Ovary (tissue), 9 donors: Measurements from ENCODE around the gene SORCS2. TPM values are rescaled to one million over a fixed set of nuclear protein-coding genes. Genes with fewer than 3 reads are reported as not detected.
"Not testable (repeated sequence)": the region's sequence is repeated elsewhere in the genome, so short reads cannot be mapped to it uniquely, and the experiment has no call there.

Source experiments
- DNase-seq, 5 donors: peaks; one replicate each; pipeline ENCODE4 v3.0.0-alpha.2; 2019 to 2020
- H3K27ac ChIP-seq, 2 donors: fragments of 200-600 bp; one replicate each; pipeline versions ENCODE4 v1.5.1 to v1.8.0; 2019 to 2022
- H3K27me3 ChIP-seq: fragments of 200-600 bp; one replicate; pipeline ENCODE4 v1.8.0; 2022
- H3K36me3 ChIP-seq: fragments of 200-600 bp; sonication (generic); one replicate; pipeline ENCODE4 v1.5.1; 2019
- H3K4me1 ChIP-seq: one replicate; pipeline ENCODE4 v1.8.1; 2013; ENCODE audit warnings: mild to moderate bottlenecking, moderate library complexity; ENCODE audit not compliant: insufficient read depth
- H3K4me3 ChIP-seq: fragments of 200-600 bp; sonication (generic); one replicate; pipeline ENCODE4 v1.5.1; 2017
- H3K9me3 ChIP-seq, 2 donors: fragments of 200-600 bp in 1 of 2; sonication (generic) in 1 of 2; one replicate each; pipeline versions ENCODE4 v1.5.1 to v1.8.1; 2013 to 2019; ENCODE audit warnings: mild to moderate bottlenecking in 1 of 2, moderate library complexity in 1 of 2
- CTCF ChIP-seq, 3 donors: fragments of 450-650 bp in 2 of 3; fragments of 200-600 bp in 1 of 3; IDR thresholded peaks; one replicate each; pipeline versions ENCODE4 v1.5.1 to v1.8.0; 2016 to 2022; ENCODE audit warnings: antibody characterized with exemption in 3 of 3, mild to moderate bottlenecking in 1 of 3
- EP300 ChIP-seq: sonication (generic); formaldehyde crosslinking; IDR thresholded peaks from one replicate; pipeline ENCODE4 v1.6.1; 2017; ENCODE audit warnings: antibody characterized with exemption
- POLR2A ChIP-seq: fragments of 450-650 bp; IDR thresholded peaks from one replicate; pipeline ENCODE4 v1.6.1; 2017; ENCODE audit warnings: antibody characterized with exemption, mild to moderate bottlenecking, moderate library complexity
- WGBS, 3 donors: extraction: QIAGEN DNeasy Blood & Tissue Kit in 1 of 3; methylation state at CpG; one replicate each; pipeline versions ENCODE4 v1.1.5 to v1.1.7; 2013 to 2017; 5-methylcytosine and 5-hydroxymethylcytosine counted together
- intact Hi-C, 4 donors: fragments of 100-400 bp; cut with DNase I; formaldehyde crosslinking; loops; one replicate each; pipeline versions ENCODE4 v1.11.0 to v1.15.1; 2022 to 2023
- polyA plus RNA-seq, 2 donors: library from polyadenylated mRNA; stranded (reverse); fragments of 200-250 nt in 1 of 2; fragments of 350-450 nt in 1 of 2; fragmentation: Illumina TruSeq in 1 of 2; extraction: RNeasy Lipid Tissue Mini Kit (QIAGEN cat#74804) in 1 of 2; gene quantifications; one replicate each; pipeline ENCODE4 v1.2.3, GENCODE V29; 2013 to 2014
- total RNA-seq, 7 donors: library from RNA; depleted of rRNA in 2 of 7; stranded (reverse); fragments of >200 nt in 2 of 7; fragmentation: NEBNext Ultra II Directional in 3 of 7; extraction: Animal tissue kit (Norgen Biotek cat#: 25700) in 3 of 7; gene quantifications; one replicate each; pipeline versions ENCODE4 v1.1.0 to v1.2.4, GENCODE V29; 2016 to 2023
- donor health status: DM: no; HTN: no; CAD: no; lungs with moderate emphysema.
- donor health status: DM: no; HTN: no; CAD: no.
- donor health status: Bipolar disorder and iron deficiency.
- donor health status: DM: yes; HTN: yes; CAD: no.
- donor health status: DM: no; HTN: no; CAD: no.
- donor health status: DM: yes; HTN: yes; CAD: no.

The SORCS2 gene
- total and polyA plus RNA-seq, 9 donors: 0.60 to 23.9 (median 7.1) TPM

GRCh38 chr4:7572894-7573293, 380.6 kb downstream of the SORCS2 start:
- WGBS, 3 donors: 91 to 92% (median 92%) methylated on average over 7 of the region's 7 CpGs
- Histone ChIP-seq H3K9me3 (no peaks in the 10 kb centered on the region), H3K27ac (no peak overlapping the region), H3K27me3 (no peaks in the 10 kb centered on the region), H3K4me3 (no peak overlapping the region), H3K36me3 (no peaks in the 10 kb centered on the region), H3K4me1 (no peaks in the 10 kb centered on the region)
- DNase-seq: no peak
- intact Hi-C loops: no loop called here
- TF ChIP-seq EP300 (no peak), CTCF (IDR thresholded peaks at IDR 0.05) (no peak), POLR2A (no peak)

DNA sequence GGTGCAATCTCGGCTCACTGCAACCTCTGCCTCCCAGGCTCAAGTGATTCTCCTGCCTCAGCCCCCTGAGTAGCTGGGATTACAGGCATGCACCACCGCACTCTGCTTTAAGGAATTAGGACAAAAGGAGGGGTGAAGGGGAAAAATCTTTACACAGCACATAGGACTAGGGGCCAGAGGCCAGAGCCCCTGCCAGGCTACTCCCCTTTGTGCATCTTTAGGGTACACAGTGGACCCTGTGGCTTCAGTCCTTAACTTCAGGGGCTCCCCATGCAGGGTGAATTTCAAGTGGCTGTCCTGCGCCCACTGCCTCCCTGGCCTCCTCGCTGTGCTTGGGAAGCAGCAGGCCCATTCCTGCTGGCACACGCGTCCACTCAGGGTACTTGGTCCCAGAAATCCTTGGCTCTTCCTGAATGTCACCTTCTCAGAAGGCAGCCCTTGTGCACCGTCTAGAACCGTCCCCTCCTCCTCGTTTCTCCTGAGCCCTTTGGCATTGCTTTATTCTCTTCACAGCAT, 381.3 kb downstream of the SORCS2 start:
- DNase-seq: no peak
- H3K4me1 ChIP-seq: no peaks in the 10 kb centered on the region
- H3K36me3 ChIP-seq: no peaks in the 10 kb centered on the region
- no peaks in the 10 kb centered on the region for H3K27me3 ChIP-seq
- intact Hi-C loops: no loop called here
- H3K27ac ChIP-seq: no peak overlapping the region
- TF ChIP-seq CTCF (IDR thresholded peaks at IDR 0.05) (no peak), POLR2A (no peak), EP300 (no peak)
- WGBS, 3 donors: 76 to 88% (median 86%) methylated on average over 9 of the region's 9 CpGs
- H3K9me3 ChIP-seq: no peaks in the 10 kb centered on the region
- no peak overlapping the region for H3K4me3 ChIP-seq

- TF ChIP-seq POLR2A (no peak), EP300 (no peak), CTCF (IDR thresholded peaks at IDR 0.05) (no peak)
- WGBS, 3 donors: 77 to 80% (median 79%) methylated on average over 11 of the region's 11 CpGs
These were observed 382.1 kb downstream of the SORCS2 start for GRCh38 chr4:7574287-7575014.

GRCh38 chr4:7575426-7575825, 383.1 kb downstream of the SORCS2 start:
- no peak overlapping the region for H3K27ac ChIP-seq
- no peak for TF ChIP-seq POLR2A
- TF ChIP-seq CTCF (IDR thresholded peaks at IDR 0.05): no peak
- TF ChIP-seq EP300: no peak
- DNase-seq: no peak
- no peaks in the 10 kb centered on the region for H3K4me1 ChIP-seq
- no peak overlapping the region for H3K4me3 ChIP-seq
- H3K36me3 ChIP-seq: no peaks in the 10 kb centered on the region
- intact Hi-C loops: no loop called here
- 72 to 80% (median 75%) methylated on average over 6 of the region's 6 CpGs for WGBS, 3 donors
- no peaks in the 10 kb centered on the region for H3K9me3 ChIP-seq
- no peaks in the 10 kb centered on the region for H3K27me3 ChIP-seq

More at GRCh38 chr4:7574287-7575014, 382.1 kb downstream of the SORCS2 start:
- no peak overlapping the region for H3K4me3 ChIP-seq
- no peak for DNase-seq
- H3K9me3 ChIP-seq: no peaks in the 10 kb centered on the region
- no peak overlapping the region for H3K27ac ChIP-seq
- no peaks in the 10 kb centered on the region for H3K27me3 ChIP-seq
- no peaks in the 10 kb centered on the region for H3K4me1 ChIP-seq
- no peaks in the 10 kb centered on the region for H3K36me3 ChIP-seq
- intact Hi-C loops: no loop called here

DNA sequence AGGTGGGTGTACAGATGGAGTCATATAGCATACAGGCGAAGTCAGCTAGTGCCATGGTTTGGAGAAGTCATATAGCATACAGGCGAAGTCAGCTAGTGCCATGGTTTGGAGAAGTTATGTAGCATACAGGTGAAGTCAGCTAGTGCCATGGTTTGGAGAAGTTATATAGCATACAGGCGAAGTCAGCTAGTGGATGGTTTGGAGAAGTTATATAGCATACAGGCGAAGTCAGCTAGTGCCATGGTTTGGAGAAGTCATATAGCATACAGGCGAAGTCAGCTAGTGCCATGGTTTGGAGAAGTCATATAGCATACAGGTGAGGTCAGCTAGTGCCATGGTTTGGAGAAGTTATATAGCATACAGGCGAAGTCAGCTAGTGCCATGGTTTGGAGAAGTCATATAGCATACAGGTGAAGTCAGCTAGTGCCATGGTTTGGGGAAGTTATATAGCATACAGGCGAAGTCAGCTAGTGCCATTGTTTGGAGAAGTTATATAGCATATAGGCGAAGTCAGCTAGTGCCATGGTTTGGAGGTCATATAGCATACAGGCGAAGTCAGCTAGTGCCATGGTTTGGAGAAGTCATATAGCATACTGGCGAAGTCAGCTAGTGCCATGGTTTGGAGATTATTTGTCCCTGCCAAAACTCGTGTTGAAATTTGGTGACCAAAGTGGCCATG, 385.2 kb downstream of the SORCS2 start:
- H3K9me3 ChIP-seq, intact Hi-C loops: not testable (repeated sequence)
- WGBS, 3 donors: 90 to 96% (median 95%) methylated on average over 11 of the region's 11 CpGs

More for the DNA sequence above, 385.2 kb downstream of the SORCS2 start:
- not testable (repeated sequence) for H3K4me3 ChIP-seq, DNase-seq, H3K27me3 ChIP-seq, H3K27ac ChIP-seq, H3K4me1 ChIP-seq, H3K36me3 ChIP-seq
